Gastrocnemius medialis (tissue), 4 donors: Measurements from ENCODE around the gene KCNAB1.

ENCODE experiments used
- POLR2A ChIP-seq, 2 donors: fragments of 450-650 bp; IDR thresholded peaks; one replicate each; pipeline ENCODE4 v1.6.1; 2017; ENCODE audit warnings: antibody characterized with exemption in 2 of 2, mild to moderate bottlenecking in 2 of 2, moderate library complexity in 2 of 2
- TF ChIP-seq, protein P1 (sequence below), 5 experiments: fragments of 450-650 bp in 3 of 5; fragments of 200-600 bp in 2 of 5; sonication (generic) in 2 of 5; IDR thresholded peaks in 4 of 5; conservative IDR thresholded peaks in 1 of 5; 1 replicate in 4 of 5; 2 replicates in 1 of 5; pipeline ENCODE4 v1.5.1; 2016 to 2019; ENCODE audit warnings: antibody characterized with exemption in 5 of 5, mild to moderate bottlenecking in 3 of 5, moderate library complexity in 3 of 5

DNA sequence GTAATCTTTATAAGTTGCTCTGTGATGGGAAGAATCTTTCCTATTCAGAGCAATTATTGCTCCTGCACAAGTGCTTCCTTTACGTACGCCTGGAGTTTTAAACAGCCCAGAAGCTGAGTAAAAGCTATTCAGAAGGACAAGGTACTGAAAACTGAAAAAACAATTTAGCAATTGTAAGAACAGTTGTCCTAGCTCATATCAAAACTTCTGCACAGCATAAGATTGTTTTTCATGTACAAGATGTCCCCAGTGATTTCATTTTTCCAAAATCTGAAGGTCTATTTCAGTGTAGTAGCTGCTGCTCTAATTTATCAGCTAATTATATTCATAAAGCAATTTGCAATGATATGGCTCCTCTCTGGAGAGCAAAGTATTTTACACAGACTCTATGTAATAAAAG, 23.7 kb downstream of the KCNAB1 start:
- TF ChIP-seq, protein P1, sequence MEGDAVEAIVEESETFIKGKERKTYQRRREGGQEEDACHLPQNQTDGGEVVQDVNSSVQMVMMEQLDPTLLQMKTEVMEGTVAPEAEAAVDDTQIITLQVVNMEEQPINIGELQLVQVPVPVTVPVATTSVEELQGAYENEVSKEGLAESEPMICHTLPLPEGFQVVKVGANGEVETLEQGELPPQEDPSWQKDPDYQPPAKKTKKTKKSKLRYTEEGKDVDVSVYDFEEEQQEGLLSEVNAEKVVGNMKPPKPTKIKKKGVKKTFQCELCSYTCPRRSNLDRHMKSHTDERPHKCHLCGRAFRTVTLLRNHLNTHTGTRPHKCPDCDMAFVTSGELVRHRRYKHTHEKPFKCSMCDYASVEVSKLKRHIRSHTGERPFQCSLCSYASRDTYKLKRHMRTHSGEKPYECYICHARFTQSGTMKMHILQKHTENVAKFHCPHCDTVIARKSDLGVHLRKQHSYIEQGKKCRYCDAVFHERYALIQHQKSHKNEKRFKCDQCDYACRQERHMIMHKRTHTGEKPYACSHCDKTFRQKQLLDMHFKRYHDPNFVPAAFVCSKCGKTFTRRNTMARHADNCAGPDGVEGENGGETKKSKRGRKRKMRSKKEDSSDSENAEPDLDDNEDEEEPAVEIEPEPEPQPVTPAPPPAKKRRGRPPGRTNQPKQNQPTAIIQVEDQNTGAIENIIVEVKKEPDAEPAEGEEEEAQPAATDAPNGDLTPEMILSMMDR (IDR thresholded peaks at IDR 0.05 in 4 of 5, conservative IDR thresholded peaks at IDR 0.05 in 1 of 5): no peak
- no peak for TF ChIP-seq POLR2A (IDR thresholded peaks at IDR 0.05)
